SU-DHL-6 (cell line): ENCODE data around the gene FOXO4.

Experiments
- CTCF ChIP-seq: fragments of 200-600 bp; sonication (generic); IDR thresholded peaks from one replicate; pipeline ENCODE4 v1.5.1; 2017; ENCODE audit warnings: antibody characterized with exemption, mild to moderate bottlenecking, low read length, moderate library complexity; ENCODE audit not compliant: insufficient read depth, poor library complexity, severe bottlenecking
- EZH2phosphoT487 ChIP-seq: fragments of 200-600 bp; sonication (generic), shearing (Covaris generic); conservative IDR thresholded peaks from 2 replicates; pipeline ENCODE4 v1.6.1; 2018; ENCODE audit warnings: mild to moderate bottlenecking, antibody characterized with exemption, low read length, moderate library complexity, mixed read lengths

- TF ChIP-seq EZH2phosphoT487 (no peak), CTCF (no peak)
These were observed 52.0 kb downstream of the FOXO4 start for GRCh38 chrX:71147496-71148277.
